HG03280 (cell line): ENCODE data around the gene SMCO3.

Source experiments
- ATAC-seq: cut with Tn5 transposase; IDR thresholded peaks from one replicate; pipeline ENCODE4 v1.9.1; 2021; ENCODE audit warnings: mild to moderate bottlenecking, moderate library complexity; ENCODE audit not compliant: unreplicated experiment

The SMCO3 gene

GRCh38 chr12:14814014-14814413 is at the start of gene SMCO3:
Gene SMCO3 (minus strand): TSS chr12:14814182. CDS start chr12:14806680, 7,502 bp downstream.
- ATAC-seq, result no peak

GRCh38 chr12:14860490-14860889 is 46.5 kb upstream of the SMCO3 start:
- no peak for ATAC-seq

GRCh38 chr12:14858513-14858912 is 44.5 kb upstream of the SMCO3 start:
- ATAC-seq, result no peak

GRCh38 chr12:14854586-14855183 is 40.7 kb upstream of the SMCO3 start:
- no peak for ATAC-seq

GRCh38 chr12:14853961-14854360 is 40.0 kb upstream of the SMCO3 start:
- ATAC-seq, result no peak

- ATAC-seq, result no peak
Measured at GRCh38 chr12:14852880-14853279, 38.9 kb upstream of the SMCO3 start.

- peak; percentile 83 for ATAC-seq
Measured at GRCh38 chr12:14850929-14851663, 37.1 kb upstream of the SMCO3 start.

- no peak for ATAC-seq
Measured at GRCh38 chr12:14849661-14850060, 35.7 kb upstream of the SMCO3 start.

GRCh38 chr12:14846876-14847580 is 33.0 kb upstream of the SMCO3 start:
- no peak for ATAC-seq

GRCh38 chr12:14846042-14846587 is 32.1 kb upstream of the SMCO3 start:
- ATAC-seq, result no peak

GRCh38 chr12:14845350-14845750 is 31.4 kb upstream of the SMCO3 start:
- no peak for ATAC-seq

GRCh38 chr12:14844401-14844800 is 30.4 kb upstream of the SMCO3 start:
- ATAC-seq, result no peak

- ATAC-seq, result no peak
Measured at GRCh38 chr12:14843425-14843887, 29.5 kb upstream of the SMCO3 start, which contains the start of gene ART4. Gene ART4 (minus strand): TSS chr12:14843526. CDS start chr12:14843113, 413 bp downstream.

GRCh38 chr12:14842315-14842714 is 28.3 kb upstream of the SMCO3 start:
- no peak for ATAC-seq

- ATAC-seq, result no peak
Measured at GRCh38 chr12:14841761-14842160, 27.8 kb upstream of the SMCO3 start.

- no peak for ATAC-seq
Measured at GRCh38 chr12:14840616-14841015, 26.6 kb upstream of the SMCO3 start.

GRCh38 chr12:14839262-14839661 is 25.3 kb upstream of the SMCO3 start:
- ATAC-seq, result no peak

GRCh38 chr12:14836336-14837210 is 22.6 kb upstream of the SMCO3 start:
- no peak for ATAC-seq

- no peak for ATAC-seq
Measured at GRCh38 chr12:14834509-14834908, 20.5 kb upstream of the SMCO3 start.

- no peak for ATAC-seq
Measured at GRCh38 chr12:14833952-14834351, 20.0 kb upstream of the SMCO3 start.
